BLaER1 treated with 17β-estradiol and CSF1 and Interleukin-3, amounts not matched to agents 10 nM and 100 nM (cell line): Measurements from ENCODE around the gene CDC6.

Experiments used
- H3K27ac ChIP-seq, 11 experiments: shearing (Covaris generic); formaldehyde crosslinking; 2 replicates each; pipeline ENCODE4 v1.8.1; 2022
- H3K27me3 ChIP-seq, 11 experiments: shearing (Covaris generic); formaldehyde crosslinking; 2 replicates each; pipeline ENCODE4 v1.8.1; 2022
- H3K36me3 ChIP-seq, 11 experiments: shearing (Covaris generic); formaldehyde crosslinking; 2 replicates each; pipeline ENCODE4 v1.8.1; 2022
- H3K4me1 ChIP-seq, 10 experiments: shearing (Covaris generic); formaldehyde crosslinking; 2 replicates each; pipeline ENCODE4 v1.8.1; 2022
- H3K4me2 ChIP-seq, 11 experiments: shearing (Covaris generic); formaldehyde crosslinking; 2 replicates each; pipeline ENCODE4 v1.8.1; 2022
- H3K4me3 ChIP-seq, 10 experiments: shearing (Covaris generic); formaldehyde crosslinking; 2 replicates each; pipeline ENCODE4 v1.8.1; 2022
- H3K9ac ChIP-seq, 11 experiments: shearing (Covaris generic); formaldehyde crosslinking; 2 replicates each; pipeline ENCODE4 v1.8.1; 2022
- H3K9me3 ChIP-seq, 11 experiments: shearing (Covaris generic); formaldehyde crosslinking; replicated peaks in 1 of 11; 2 replicates each; pipeline ENCODE4 v1.8.1; 2022
- H4K20me1 ChIP-seq, 11 experiments: shearing (Covaris generic); formaldehyde crosslinking; 2 replicates each; pipeline ENCODE4 v1.8.1; 2022
- Cebpa-rat ChIP-seq, 11 experiments: shearing (Covaris generic); IDR thresholded peaks; 2 replicates each; pipeline ENCODE4 v1.8.1; 2022

Gene CDC6

DNA sequence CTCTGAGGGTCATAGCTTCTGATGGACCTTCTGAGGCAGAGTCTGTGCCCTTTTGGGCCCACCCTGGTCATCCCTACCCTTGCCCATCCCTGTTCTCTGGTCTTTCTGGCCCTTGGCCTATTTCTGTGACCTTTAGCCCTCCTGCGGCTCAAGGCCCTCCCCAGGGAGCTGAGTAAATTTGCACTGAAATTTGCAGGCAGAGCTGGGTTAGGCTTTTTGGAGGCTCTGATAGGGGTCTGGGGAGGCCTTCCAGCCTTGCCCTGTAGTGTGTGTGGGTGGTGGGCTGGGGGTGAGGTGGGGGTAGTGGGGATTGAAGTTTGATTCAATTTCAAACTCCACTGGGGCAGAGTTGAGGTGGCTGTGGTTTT, 39.1 kb downstream of the CDC6 start:
- Histone ChIP-seq H3K27me3 (no peaks in the 10 kb centered on the region), H3K27ac (peak overlapping the region in 10 of 11 experiments; percentile 25 to 99 (median 76); a peak in 18 of 22 replicates), H3K9ac (peak overlapping the region; percentile 9 to 92 (median 55); a peak in 20 of 22 replicates), H4K20me1 (peaks cover 0 to 74% (median 12%) of the 10 kb centered on the region in 11 experiments; a peak in 19 of 22 replicates), H3K4me3 (peak overlapping the region in 5 of 10 experiments; percentile 23 to 55 (median 40); a peak in 11 of 20 replicates), H3K9me3 (no peaks in the 10 kb centered on the region), H3K4me1 (peaks cover 93 to 100% (median 97%) of the 10 kb centered on the region in 10 experiments), H3K36me3 (peaks cover 0 to 14% (median 10%) of the 10 kb centered on the region in 11 experiments; a peak in 15 of 22 replicates), H3K4me2 (peak overlapping the region; percentile 95 to 100 (median 99))
- TF ChIP-seq Cebpa-rat (IDR thresholded peaks at IDR 0.05), result no peak

- peaks cover 94 to 100% (median 97%) of the 10 kb centered on the region in 10 experiments for H3K4me1 ChIP-seq
- peak overlapping the region in 5 of 10 experiments; percentile 7 to 55 (median 40); a peak in 8 of 20 replicates for H3K4me3 ChIP-seq
- no peaks in the 10 kb centered on the region for H3K9me3 ChIP-seq
- H3K4me2 ChIP-seq, result peak overlapping the region; percentile 95 to 100 (median 99)
- H3K27me3 ChIP-seq, result no peaks in the 10 kb centered on the region
- TF ChIP-seq Cebpa-rat (IDR thresholded peaks at IDR 0.05), result no peak
- H3K9ac ChIP-seq, result peak overlapping the region; percentile 9 to 92 (median 55); a peak in 20 of 22 replicates
- H4K20me1 ChIP-seq, result peaks cover 0 to 69% (median 7%) of the 10 kb centered on the region in 11 experiments; a peak in 15 of 22 replicates
- H3K36me3 ChIP-seq, result peaks cover 0 to 19% (median 13%) of the 10 kb centered on the region in 11 experiments; a peak in 15 of 22 replicates
- peak overlapping the region in 10 of 11 experiments; percentile 25 to 99 (median 76); a peak in 18 of 22 replicates for H3K27ac ChIP-seq
Observed at GRCh38 chr17:40327244-40327729, 39.6 kb downstream of the CDC6 start.

DNA sequence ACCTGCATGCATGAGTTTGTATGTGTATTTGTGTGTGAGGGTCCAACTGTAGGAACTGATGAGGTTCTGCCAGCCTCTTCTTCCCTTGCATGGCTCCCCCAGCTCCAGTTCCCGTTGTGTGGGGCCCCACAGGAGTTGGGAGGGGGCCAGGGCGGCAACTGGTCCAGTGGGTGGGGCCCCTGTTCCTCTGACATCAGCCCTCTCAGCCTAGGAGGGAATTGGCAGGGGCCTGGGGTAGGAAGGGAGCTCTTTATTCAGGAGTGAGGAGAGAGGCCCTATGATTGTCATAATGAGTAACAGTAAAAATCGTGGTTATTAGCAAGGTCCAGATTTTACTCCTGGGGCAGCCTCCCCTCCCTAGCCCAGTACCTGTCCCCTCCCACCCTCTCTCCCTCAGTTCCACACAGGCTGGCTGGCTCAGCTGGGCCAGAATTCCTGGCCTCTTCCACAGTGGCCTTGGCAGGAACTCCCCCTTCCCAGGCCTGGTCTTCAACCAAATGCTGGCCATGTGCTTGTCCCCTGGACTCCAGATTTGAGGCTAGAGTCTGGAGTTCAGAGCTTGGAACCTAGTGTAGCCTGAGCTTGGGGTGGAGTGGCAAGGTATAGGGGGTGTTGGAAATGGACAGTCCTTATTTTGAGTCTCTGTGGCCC, 40.2 kb downstream of the CDC6 start:
- peak overlapping the region; percentile 95 to 100 (median 99) for H3K4me2 ChIP-seq
- TF ChIP-seq Cebpa-rat (IDR thresholded peaks at IDR 0.05), result no peak
- H3K27ac ChIP-seq, result peak overlapping the region in 10 of 11 experiments; percentile 19 to 99 (median 76); a peak in 18 of 22 replicates
- H3K4me1 ChIP-seq, result peaks cover 99 to 100% (median 100%) of the 10 kb centered on the region in 10 experiments
- peaks cover 0 to 64% (median 6%) of the 10 kb centered on the region in 11 experiments; a peak in 13 of 22 replicates for H4K20me1 ChIP-seq
- H3K9ac ChIP-seq, result peak overlapping the region in 10 of 11 experiments; percentile 9 to 92 (median 55); a peak in 15 of 22 replicates
- peaks cover under 1 to 23% (median 13%) of the 10 kb centered on the region in 11 experiments; a peak in 15 of 22 replicates for H3K36me3 ChIP-seq
- peak overlapping the region in 5 of 10 experiments; percentile 7 to 55 (median 40); a peak in 8 of 20 replicates for H3K4me3 ChIP-seq
- H3K27me3 ChIP-seq, result no peaks in the 10 kb centered on the region
- no peaks in the 10 kb centered on the region for H3K9me3 ChIP-seq

- peaks cover 99 to 100% (median 100%) of the 10 kb centered on the region in 10 experiments for H3K4me1 ChIP-seq
- no peaks in the 10 kb centered on the region for H3K9me3 ChIP-seq
- H3K27me3 ChIP-seq, result no peaks in the 10 kb centered on the region
- peaks cover 5 to 28% (median 13%) of the 10 kb centered on the region in 11 experiments; a peak in 16 of 22 replicates for H3K36me3 ChIP-seq
- peak overlapping the region in 4 of 10 experiments; percentile 33 to 55 (median 42); a peak in 5 of 20 replicates for H3K4me3 ChIP-seq
- peak overlapping the region; percentile 95 to 100 (median 99) for H3K4me2 ChIP-seq
- peak overlapping the region in 8 of 11 experiments; percentile 9 to 92 (median 57); a peak in 12 of 22 replicates for H3K9ac ChIP-seq
- H3K27ac ChIP-seq, result peak overlapping the region in 10 of 11 experiments; percentile 19 to 99 (median 76); a peak in 17 of 22 replicates
- TF ChIP-seq Cebpa-rat (IDR thresholded peaks at IDR 0.05), result peak in 2 of 11 experiments; percentile 17 to 24; a peak in 1 of 22 replicates
- peaks cover 0 to 58% (median 1%) of the 10 kb centered on the region in 11 experiments; a peak in 12 of 22 replicates for H4K20me1 ChIP-seq
Observed at GRCh38 chr17:40328386-40328766, 40.7 kb downstream of the CDC6 start.

DNA sequence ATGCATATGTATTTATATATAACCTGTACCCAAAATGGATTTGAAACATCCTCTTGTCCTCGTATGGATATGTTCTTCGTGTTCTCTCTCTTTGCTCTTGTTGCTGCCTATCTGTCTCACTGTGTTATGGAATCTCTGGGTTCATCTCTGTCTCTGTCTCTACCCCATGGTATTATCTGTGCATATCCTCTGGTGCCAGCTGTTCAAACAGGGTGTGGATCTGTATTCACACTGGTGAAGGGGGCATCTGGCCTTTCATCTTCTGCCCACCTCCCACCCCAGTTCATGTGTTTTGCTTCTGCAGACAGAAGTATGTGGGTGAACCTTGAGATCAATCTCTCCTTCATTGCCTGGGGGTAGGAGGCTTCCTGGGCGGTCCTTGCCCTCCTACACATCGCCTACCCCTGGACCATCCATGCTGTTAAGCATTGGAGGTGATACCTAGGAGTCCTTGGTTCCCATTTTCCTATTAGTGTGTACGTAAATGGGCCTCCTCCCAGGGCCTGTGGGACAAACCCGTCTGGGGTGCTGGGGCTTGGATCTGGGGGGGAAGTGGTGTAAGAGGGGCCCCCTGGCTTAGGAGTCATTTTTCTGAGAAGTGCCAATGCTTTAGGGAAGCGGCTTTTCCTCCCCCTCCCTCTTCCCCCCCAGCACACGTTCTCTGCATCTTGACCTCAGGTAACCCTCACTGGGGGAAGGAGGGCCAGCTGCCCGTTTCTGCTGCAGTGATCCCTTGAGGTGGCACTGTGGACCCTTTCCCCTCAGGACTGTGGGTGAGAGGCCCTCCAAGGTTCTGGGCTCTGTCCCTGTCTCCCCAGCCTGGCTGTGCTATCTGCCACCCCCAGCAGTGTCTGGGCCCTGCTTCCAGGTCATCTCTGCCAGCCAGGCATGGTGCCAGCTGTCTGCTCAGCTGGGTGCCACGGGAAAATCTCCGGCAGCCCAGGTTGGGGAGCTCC, 42.4 kb downstream of the CDC6 start:
- H3K4me2 ChIP-seq, result peak overlapping the region; percentile 85 to 100 (median 99)
- H3K4me1 ChIP-seq, result peaks cover 99 to 100% (median 100%) of the 10 kb centered on the region in 10 experiments
- no peaks in the 10 kb centered on the region for H3K27me3 ChIP-seq
- peaks cover 5 to 34% (median 13%) of the 10 kb centered on the region in 11 experiments; a peak in 16 of 22 replicates for H3K36me3 ChIP-seq
- H3K9ac ChIP-seq, result peak overlapping the region; percentile 21 to 76 (median 64)
- peaks cover 0 to 42% (median 0%) of the 10 kb centered on the region in 11 experiments; a peak in 8 of 22 replicates for H4K20me1 ChIP-seq
- H3K4me3 ChIP-seq, result peak overlapping the region in 8 of 10 experiments; percentile 4 to 64 (median 24); a peak in 14 of 20 replicates
- no peaks in the 10 kb centered on the region for H3K9me3 ChIP-seq
- no peak for TF ChIP-seq Cebpa-rat (IDR thresholded peaks at IDR 0.05)
- peak overlapping the region; percentile 34 to 99 (median 73); a peak in 21 of 22 replicates for H3K27ac ChIP-seq

DNA sequence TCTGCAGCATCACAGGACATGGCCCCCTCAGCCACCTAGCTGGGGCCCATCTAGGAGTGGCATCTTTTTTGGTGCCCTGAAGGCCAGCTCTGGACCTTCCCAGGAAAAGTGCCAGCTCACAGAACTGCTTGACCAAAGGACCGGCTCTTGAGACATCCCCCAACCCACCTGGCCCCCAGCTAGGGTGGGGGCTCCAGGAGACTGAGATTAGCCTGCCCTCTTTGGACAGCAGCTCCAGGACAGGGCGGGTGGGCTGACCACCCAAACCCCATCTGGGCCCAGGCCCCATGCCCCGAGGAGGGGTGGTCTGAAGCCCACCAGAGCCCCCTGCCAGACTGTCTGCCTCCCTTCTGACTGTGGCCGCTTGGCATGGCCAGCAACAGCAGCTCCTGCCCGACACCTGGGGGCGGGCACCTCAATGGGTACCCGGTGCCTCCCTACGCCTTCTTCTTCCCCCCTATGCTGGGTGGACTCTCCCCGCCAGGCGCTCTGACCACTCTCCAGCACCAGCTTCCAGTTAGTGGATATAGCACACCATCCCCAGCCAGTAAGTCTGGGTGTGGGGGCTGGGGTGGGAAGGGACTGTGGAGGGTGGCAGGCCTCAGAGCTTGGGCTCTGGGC, 43.3 kb downstream of the CDC6 start:
- Histone ChIP-seq H3K4me3 (peak overlapping the region in 6 of 10 experiments; percentile 6 to 64 (median 38); a peak in 12 of 20 replicates), H3K36me3 (peaks cover 5 to 37% (median 15%) of the 10 kb centered on the region in 11 experiments; a peak in 16 of 22 replicates), H3K4me1 (peaks cover 94 to 100% (median 100%) of the 10 kb centered on the region in 10 experiments), H3K27me3 (no peaks in the 10 kb centered on the region), H3K9ac (peak overlapping the region; percentile 21 to 76 (median 64); a peak in 21 of 22 replicates), H3K9me3 (no peaks in the 10 kb centered on the region), H3K27ac (peak overlapping the region in 10 of 11 experiments; percentile 57 to 99 (median 78); a peak in 20 of 22 replicates), H3K4me2 (peak overlapping the region; percentile 85 to 100 (median 99)), H4K20me1 (peaks cover 0 to 33% (median 0%) of the 10 kb centered on the region in 11 experiments; a peak in 8 of 22 replicates)
- no peak for TF ChIP-seq Cebpa-rat (IDR thresholded peaks at IDR 0.05)
